GM12873 (cell line): ENCODE data around the gene KIAA1614.

Experiments
- TF ChIP-seq, protein P1 (sequence below): IDR thresholded peaks from 2 replicates; pipeline ENCODE4 v1.5.1; 2012; ENCODE audit warnings: low read depth, mild to moderate bottlenecking, moderate library complexity, low read length, control low read depth; ENCODE audit not compliant: insufficient read depth; ENCODE audit errors: missing control alignments

Gene KIAA1614

GRCh38 chr1:180940445-180940844, 27.7 kb downstream of the KIAA1614 start:
- TF ChIP-seq, protein P1, sequence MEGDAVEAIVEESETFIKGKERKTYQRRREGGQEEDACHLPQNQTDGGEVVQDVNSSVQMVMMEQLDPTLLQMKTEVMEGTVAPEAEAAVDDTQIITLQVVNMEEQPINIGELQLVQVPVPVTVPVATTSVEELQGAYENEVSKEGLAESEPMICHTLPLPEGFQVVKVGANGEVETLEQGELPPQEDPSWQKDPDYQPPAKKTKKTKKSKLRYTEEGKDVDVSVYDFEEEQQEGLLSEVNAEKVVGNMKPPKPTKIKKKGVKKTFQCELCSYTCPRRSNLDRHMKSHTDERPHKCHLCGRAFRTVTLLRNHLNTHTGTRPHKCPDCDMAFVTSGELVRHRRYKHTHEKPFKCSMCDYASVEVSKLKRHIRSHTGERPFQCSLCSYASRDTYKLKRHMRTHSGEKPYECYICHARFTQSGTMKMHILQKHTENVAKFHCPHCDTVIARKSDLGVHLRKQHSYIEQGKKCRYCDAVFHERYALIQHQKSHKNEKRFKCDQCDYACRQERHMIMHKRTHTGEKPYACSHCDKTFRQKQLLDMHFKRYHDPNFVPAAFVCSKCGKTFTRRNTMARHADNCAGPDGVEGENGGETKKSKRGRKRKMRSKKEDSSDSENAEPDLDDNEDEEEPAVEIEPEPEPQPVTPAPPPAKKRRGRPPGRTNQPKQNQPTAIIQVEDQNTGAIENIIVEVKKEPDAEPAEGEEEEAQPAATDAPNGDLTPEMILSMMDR: no peak

GRCh38 chr1:180941518-180942275, 29.0 kb downstream of the KIAA1614 start:
- TF ChIP-seq, protein P1: no peak

DNA sequence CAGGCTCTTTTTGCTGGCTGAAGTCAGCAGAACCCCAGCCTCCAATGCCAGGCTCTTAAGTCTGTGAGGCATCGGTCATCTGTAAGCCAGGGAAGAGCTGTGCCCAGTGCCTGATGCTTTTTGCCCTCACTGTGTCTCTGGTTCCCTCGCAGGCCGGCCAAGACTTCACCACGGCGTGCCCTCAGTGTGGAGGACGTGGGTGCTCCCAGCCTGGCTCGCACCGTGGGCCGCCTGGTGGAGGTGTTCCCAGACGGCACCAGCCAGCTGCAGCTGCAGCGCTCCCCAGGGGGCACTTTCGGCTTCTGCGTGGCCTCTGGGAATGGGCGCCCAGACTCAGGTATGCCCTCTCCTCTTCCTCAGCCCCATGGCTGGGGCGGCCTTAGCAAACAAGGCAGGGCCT, 32.5 kb downstream of the KIAA1614 start:
- TF ChIP-seq, protein P1: no peak

DNA sequence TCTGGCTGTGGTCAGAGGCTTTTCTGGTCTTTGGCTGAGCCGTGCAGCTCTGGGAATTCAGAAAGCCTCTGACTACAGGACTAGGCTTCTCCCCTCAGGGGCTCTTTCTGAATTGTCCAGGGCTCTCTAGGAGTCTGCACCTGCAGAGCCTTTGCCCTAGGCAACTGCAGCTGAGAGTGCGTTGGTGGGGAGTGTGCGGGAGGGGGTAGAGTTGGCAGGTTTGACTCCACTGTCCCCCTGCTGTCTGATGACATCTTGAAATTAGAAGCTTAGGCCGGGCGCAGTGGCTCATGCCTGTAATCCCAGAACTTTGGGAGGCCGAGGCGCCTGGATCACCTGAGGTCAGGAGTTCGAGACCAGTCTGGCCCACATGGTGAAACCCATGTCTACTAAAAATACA, 32.9 kb downstream of the KIAA1614 start:
- TF ChIP-seq, protein P1: no peak

- TF ChIP-seq, protein P1: no peak
These were observed 33.4 kb downstream of the KIAA1614 start for GRCh38 chr1:180946056-180946455.

GRCh38 chr1:180946541-180947498, 34.1 kb downstream of the KIAA1614 start:
- TF ChIP-seq, protein P1: no peak

DNA sequence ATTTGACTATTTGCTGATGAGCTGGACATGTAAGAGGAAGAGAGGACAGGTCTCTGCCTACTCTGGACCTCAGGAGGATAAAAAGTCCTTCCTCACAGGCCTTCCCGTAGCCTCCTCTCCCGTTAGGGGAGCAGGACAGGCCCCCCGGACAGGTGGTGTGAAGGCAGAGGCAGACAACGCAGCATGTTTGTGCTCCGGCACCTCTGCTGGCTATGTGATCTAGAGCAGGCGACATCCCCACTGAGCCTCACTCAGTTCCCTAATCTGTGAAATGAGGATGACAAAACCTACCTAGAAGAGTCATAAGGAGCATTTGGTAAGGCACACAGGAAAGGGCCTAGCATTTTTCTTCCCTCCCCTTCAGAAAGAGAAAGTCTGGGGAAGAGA, 34.8 kb downstream of the KIAA1614 start:
- TF ChIP-seq, protein P1: no peak
